GM19455 (cell line): ENCODE measurements around the gene C6orf47.
A peak's percentile ranks its signal among the peaks of the same experiment; 100 is the strongest.

Experiments used
- ATAC-seq: cut with Tn5 transposase; IDR thresholded peaks from one replicate; pipeline ENCODE4 v1.9.1; 2021; ENCODE audit not compliant: unreplicated experiment

C6orf47 gene

GRCh38 chr6:31687860-31688693, 27.5 kb upstream of the C6orf47 start:
- no peak for ATAC-seq

GRCh38 chr6:31687321-31687720, 26.7 kb upstream of the C6orf47 start:
- no peak for ATAC-seq

- ATAC-seq = no peak
These were observed 25.9 kb upstream of the C6orf47 start for GRCh38 chr6:31686483-31686882.

GRCh38 chr6:31683591-31683990, 23.0 kb upstream of the C6orf47 start:
- no peak for ATAC-seq

- no peak for ATAC-seq
These were observed 20.6 kb upstream of the C6orf47 start for GRCh38 chr6:31681135-31681671.

GRCh38 chr6:31680226-31681134, 19.9 kb upstream of the C6orf47 start, which contains the start of gene LY6G5C:
Gene LY6G5C, minus strand, starts transcription at chr6:31681067. Its CDS starts 694 bp downstream, at chr6:31680373.
- ATAC-seq = no peak

- no peak for ATAC-seq
These were observed 17.4 kb upstream of the C6orf47 start for GRCh38 chr6:31677955-31678354.

GRCh38 chr6:31676904-31677303, 16.3 kb upstream of the C6orf47 start:
- ATAC-seq = no peak

GRCh38 chr6:31676322-31676903, 15.8 kb upstream of the C6orf47 start:
- no peak for ATAC-seq

- ATAC-seq = no peak
These were observed 9.1 kb upstream of the C6orf47 start, which contains the start of gene LY6G5B for GRCh38 chr6:31669676-31670075. Gene LY6G5B, plus strand, starts transcription at chr6:31669976. Its CDS starts 975 bp downstream, at chr6:31670951.

GRCh38 chr6:31666337-31666965, 5.9 kb upstream of the C6orf47 start:
- ATAC-seq = no peak

- ATAC-seq = peak; percentile 82
These were observed 5.1 kb upstream of the C6orf47 start, which contains the start of gene CSNK2B for GRCh38 chr6:31665501-31666336. Gene CSNK2B, plus strand, starts transcription at chr6:31666080. Its CDS starts 752 bp downstream, at chr6:31666832.

GRCh38 chr6:31664790-31665500, 4.4 kb upstream of the C6orf47 start, which contains the start of gene GPANK1:
Gene GPANK1, minus strand, starts transcription at chr6:31664997. Its CDS starts 519 bp downstream, at chr6:31664478.
- no peak for ATAC-seq

- no peak for ATAC-seq
These were observed 3.6 kb upstream of the C6orf47 start for GRCh38 chr6:31663961-31664789.

- ATAC-seq = no peak
These were observed 2.8 kb upstream of the C6orf47 start for GRCh38 chr6:31663126-31663960.

- ATAC-seq = no peak
These were observed 1.6 kb upstream of the C6orf47 start for GRCh38 chr6:31662124-31662723.
